Activated CD4-positive, CD25-positive, alpha-beta regulatory T cell treated with anti-CD3 and anti-CD28 coated beads, Interleukin-2, amount 50 U/mL, for 24 hours (primary cell): Measurements from ENCODE around the gene LMX1B.
A peak's percentile ranks its signal among the peaks of the same experiment; 100 is the strongest.

Source experiments
- ATAC-seq, 2 donors: fragments of 150-1000 bp; cut with Tn5 transposase; one replicate each; pipeline ENCODE4 v1.10.0; 2021; ENCODE audit warnings: mild to moderate bottlenecking in 1 of 2, moderate library complexity in 1 of 2

Gene LMX1B

GRCh38 chr9:126663661-126664072 is 49.9 kb downstream of the LMX1B start:
- ATAC-seq: no peak

DNA sequence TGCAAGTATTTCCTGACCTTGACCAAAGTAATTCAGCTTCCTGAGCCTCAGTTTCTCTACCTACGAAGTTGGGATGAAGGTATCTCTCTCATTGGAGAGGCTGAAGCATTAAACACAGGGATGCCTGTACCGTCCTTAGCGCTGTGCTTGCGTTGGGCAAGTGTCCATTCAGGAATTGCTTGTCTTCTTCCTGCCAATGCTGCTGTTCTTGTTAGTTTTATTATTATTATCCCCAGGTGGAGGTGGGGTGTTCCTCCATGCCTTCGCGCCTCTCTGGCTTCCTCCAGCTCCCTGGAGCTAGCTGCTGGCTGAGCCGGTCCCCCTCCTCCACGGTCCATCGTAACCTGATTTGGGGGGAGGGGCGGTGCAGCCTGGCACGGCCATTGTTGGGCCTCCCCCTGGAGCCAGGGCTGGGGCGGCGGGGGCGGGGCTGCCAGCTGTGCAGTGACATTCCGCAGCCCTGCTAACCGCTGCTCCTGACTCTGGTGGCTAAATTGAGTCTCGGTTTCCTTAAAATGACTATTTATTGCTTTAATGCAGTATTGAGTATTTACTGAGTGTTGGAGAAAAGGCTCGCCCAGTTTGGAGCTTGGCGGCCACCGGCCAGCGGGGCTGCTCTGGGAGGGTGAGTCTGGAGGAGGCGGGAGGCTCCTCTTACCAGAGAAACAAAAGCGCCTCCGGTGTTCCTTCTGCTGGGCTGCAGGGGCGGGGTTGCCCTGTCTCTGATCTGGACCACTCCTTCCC is 51.3 kb downstream of the LMX1B start:
- no peak for ATAC-seq

DNA sequence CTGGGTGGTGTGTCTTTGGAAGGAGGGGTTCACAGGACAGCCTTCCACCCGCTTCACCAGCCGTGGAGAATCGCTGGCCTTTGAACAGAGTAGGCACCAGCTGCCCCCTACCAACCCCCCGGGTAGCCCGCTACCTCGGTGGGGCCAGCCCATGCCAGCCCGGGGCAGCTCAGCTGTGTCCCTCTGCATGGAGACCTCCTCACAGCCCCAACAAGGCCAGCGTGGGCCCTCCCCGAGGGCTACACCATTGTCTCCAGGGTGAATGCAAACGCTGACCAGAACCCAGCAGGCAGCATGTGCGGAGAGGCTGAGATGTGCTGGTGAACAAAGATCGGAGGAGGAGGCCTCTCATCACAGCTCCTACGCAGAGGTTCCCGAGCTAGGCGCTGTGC is 51.9 kb downstream of the LMX1B start:
- ATAC-seq: no peak

DNA sequence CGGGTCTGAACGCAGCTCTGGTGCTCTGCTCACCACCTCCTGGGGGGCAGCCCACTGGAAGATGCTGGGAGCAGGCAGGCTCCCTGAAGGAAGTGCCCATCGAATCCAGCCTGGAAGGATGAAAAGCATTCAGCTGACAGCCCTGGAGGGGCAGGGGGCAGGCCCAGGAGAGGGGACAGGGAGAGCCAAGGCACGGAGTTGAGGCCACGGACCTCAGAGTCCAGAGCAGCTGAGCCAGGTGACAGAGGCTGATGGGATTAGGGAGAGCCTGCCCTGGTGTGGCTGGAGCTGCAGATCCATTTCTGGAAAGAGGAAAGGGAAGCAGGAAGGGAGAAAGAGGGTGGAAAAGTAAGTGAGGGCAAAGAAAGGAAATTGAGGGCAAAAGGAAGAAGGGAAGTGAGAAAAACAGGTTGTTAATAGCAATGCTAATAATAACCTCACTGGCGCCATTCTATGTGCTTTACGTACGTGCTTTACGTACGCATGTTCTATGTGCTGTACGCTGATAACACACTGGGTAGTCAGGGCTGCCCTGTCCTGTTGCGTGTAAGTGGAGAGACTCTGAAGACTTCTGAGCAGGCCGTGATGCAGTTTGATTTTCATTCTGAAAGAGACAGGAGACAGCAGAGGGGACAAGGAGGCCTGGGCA is 52.6 kb downstream of the LMX1B start:
- ATAC-seq: no peak

- no peak for ATAC-seq
Observed at GRCh38 chr9:126667190-126668055, 53.7 kb downstream of the LMX1B start.

DNA sequence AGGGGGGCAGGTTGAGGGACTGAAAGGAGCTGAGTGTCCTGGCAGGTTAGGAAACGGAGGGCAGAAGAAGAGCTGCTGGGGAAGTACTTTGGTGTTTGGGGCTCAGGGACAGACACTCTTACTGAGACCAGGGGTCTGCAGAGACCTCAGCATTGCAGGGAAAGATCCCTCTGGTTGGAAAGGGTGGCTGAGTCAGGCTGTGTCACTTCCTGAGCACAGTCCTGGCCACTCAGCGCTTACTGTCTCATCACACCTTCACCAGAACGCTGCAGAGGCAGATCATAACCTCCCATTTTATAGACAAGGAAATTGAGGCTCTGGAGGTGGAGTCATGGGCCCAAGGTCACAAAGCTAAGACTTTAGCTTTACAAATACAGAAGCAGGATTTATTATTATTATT is 54.3 kb downstream of the LMX1B start:
- no peak for ATAC-seq

- ATAC-seq: no peak
Observed at GRCh38 chr9:126669108-126669507, 55.4 kb downstream of the LMX1B start.

DNA sequence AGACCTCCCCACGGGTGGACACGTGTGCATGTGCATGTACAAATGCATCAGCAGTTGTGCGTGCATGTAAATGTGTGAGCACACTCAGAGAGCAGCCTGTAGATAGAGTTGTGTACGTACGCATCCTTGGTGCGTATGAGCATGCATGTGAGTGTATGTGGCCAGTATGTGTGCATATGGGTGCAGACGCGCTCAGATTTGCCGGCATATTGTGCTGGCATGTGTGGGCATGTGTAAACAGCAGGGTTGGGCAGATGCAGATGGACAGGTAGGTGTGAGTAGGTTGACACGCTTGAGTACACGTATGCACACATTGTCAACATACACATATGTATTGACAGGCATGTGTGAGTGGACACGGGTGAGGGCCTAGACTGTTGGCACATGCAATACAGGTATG is 56.5 kb downstream of the LMX1B start:
- ATAC-seq: no peak

DNA sequence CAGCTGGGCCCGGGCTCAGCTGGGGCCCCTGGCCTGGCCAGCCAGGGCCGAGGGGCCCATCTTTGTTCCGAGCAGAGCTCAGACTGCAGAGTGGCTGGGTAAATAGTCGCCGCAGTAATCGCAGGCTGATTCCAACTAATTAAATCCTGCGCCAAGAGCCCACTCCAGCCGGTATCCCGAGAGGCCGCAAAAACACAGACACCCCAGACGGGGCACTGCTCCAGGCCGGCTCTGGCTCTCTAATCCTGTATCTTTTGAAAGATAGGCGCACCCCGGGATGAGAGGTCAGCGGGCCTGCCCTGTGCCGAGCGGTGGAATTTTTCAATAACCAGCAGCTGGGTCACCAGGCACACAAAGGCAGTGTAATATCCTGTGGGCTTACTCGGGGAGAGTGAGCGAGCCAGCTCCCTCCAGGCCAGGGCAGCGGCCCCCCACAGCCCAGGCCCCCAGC is 57.7 kb downstream of the LMX1B start:
- ATAC-seq: no peak

DNA sequence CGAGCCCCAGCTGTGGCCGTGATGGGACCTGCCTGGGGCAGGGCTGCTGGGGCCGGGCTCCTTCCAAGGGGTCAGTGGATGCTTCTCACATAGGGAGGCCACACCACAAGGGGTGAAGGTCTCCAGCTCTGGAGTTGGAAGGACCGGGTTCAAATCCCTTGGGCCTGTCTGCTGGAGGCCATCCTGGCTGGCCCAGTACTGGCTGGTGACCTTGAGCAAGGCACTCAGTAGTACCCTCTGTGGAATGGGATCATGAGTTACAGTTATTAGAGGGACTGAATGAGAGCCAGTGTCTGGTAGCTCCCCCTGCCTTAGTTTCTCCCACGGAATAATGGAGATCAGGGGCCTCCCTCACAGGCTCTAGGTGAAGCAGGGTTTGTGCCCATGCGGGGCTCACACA is 58.3 kb downstream of the LMX1B start:
- ATAC-seq: no peak

- no peak for ATAC-seq
Observed at GRCh38 chr9:126672634-126673284, 59.0 kb downstream of the LMX1B start.

- ATAC-seq: no peak
Observed at GRCh38 chr9:126673689-126674364, 60.1 kb downstream of the LMX1B start.

DNA sequence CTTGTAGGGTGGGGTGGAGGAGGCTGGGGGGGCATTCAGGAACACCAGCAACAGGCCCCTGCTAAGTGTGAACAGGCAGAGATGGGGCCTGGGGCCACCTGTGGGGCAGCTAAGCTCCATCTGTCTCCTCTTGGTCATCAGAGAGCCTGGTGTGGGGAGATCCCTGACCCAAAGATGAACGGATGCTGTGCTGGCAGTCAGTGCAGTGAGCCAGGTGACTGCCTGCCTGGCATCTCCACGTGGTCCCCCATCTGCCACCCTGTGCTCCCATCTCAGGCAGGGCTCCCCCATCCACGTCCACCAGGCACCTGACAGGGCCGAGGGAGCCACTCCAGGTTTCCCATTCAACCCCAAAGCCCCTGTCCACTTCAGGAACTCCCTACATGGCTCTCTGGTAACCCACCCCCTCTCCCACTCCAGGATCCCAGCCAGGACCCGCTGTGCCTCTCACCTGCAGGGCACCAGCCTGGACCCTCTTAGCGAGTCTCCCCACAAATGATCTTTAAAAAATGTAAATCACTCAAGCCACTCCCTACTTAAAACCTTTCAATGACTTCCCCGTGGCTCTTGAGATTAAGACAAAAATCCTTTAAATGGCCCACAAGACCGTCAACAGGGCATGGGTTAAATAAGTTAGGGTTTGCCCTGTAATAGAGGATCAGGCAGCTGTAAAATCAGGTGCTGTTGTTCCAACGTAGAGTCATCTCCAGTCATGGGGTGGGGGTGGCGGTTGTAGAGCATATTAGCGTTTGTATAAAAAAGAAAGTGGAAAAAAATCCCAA is 60.8 kb downstream of the LMX1B start:
- no peak for ATAC-seq

- ATAC-seq: no peak
Observed at GRCh38 chr9:126675147-126675467, 61.4 kb downstream of the LMX1B start.

DNA sequence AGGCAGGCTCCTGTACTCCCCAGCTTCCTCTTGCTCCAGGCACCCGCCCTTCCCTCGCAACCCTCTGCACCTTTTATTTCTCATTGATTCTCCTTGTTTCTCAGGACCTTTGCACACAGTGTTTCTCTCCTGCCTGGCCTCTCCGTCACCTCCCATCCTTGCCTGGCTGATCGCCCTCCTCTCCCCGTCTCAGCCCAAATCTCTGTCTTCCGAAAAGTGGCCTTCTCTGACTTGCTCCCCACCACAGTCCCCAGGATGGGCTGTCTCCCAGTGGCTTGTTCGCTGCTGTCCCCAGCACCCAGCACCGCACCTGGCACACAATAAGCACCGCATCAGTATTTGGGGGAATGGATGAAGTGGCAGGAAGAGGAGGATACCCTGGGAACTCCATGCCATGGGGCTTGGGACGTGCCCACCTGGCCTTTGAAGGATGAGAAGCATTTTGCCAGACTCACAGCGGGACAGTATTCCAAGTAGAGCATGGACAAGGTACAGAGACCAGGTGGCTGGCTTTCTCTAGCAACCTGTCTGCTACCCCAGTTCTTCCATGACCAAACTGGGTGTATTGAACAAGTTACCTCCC is 62.5 kb downstream of the LMX1B start:
- no peak for ATAC-seq

GRCh38 chr9:126676685-126677143 is 63.0 kb downstream of the LMX1B start:
- no peak for ATAC-seq

DNA sequence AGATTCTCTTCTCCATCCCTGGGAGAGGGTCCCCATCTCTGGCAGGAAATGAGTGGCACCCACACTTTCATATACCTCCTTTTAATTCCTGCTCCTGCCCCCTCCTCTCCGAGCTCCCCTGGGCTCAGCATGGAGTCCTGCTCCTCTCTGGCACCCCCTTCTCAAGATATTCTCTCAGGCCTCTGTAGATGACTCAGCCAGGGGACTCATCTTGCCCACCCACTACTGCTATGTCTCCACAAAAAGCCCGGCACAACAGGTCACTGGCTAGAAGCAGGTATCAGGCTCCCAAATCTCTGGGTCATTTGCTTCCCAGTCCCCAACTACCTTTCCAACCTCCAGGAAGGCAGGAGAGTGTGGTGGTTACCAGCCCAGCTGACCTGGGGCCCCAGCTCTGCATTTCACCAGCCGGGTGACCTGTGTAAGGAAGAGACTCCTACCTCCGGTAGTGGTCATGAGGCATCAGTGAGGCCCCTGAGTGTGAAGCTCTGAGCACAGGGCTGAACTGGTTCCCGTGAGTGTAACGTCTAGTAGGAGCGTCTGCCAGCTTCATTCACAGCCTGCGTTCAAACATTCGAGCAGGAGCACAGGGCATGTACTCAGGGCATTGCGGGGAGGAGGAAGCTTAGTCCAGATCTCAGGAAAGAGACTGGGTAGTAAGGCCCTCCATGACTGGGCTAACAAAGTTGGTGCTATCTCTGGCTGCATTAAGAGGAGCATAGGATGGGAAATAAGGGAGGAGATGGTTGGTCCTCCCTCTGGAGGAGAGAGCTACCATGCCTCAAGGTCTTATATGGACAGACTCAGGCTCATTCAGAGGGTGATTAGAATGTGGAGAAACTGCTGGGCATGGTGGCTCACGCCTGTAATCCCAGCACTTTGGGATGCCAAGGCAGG is 63.7 kb downstream of the LMX1B start:
- no peak for ATAC-seq

GRCh38 chr9:126678989-126679388 is 65.3 kb downstream of the LMX1B start:
- ATAC-seq: peak; percentile 49 to 57

GRCh38 chr9:126681336-126681735 is 67.6 kb downstream of the LMX1B start:
- ATAC-seq: no peak
